ENCODE data around the gene PIEZO1. TPM values are rescaled to one million over a fixed set of nuclear protein-coding genes. Genes with fewer than 3 reads are reported as not detected.
"Not testable (repeated sequence)": the region's sequence is repeated elsewhere in the genome, so short reads cannot be mapped to it uniquely, and the experiment has no call there.

PIEZO1 gene
- total RNA-seq, 1 donor from 2014 or later = 240 TPM

DNA sequence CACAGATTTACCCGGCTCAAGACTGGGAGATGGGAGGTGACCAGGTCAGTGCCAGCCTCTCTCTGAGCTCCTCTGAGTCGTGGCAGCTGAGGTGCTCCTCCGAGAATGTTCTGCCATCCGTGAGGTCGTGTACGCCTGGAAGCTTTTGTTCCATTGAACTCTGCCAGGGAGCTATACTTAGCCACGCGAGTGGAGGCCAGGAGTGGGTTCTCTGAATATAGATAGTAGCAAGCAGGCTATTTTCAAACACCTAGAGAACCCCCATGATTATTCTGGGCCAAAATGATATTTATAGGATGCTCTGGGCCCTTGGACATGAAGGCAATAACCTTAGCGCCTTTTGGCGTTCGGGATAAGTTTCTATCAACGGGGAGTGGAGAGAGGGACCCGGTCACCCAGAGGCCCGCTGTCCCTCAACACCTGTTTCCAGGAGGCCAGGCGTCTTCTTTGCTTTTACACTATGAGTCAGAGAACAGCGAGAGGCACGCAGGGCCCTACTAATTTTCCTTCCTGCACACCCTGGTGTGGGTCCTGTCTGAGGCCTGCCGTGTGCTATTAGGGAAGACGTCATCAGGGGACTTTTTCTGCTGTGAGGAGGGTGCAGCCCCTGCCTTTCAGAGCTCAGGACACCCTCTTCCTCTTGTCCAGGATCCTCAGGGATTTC, 111.2 kb downstream of the PIEZO1 start:
- intact Hi-C loops (cut with micrococcal nuclease) = no loop called here
- no peaks in the 10 kb centered on the region for H3K27me3 Mint-ChIP-seq (ENCODE audit: low read depth)
- DNase-seq (ENCODE audit: low spot score) = no peak
- H3K9me3 Mint-ChIP-seq = no peaks in the 10 kb centered on the region
- no peaks in the 10 kb centered on the region for H3K4me1 Mint-ChIP-seq (ENCODE audit: low read depth)
- no peak overlapping the region for H3K27ac Mint-ChIP-seq
- H3K4me3 Mint-ChIP-seq (ENCODE audit: low read depth) = no peak overlapping the region
- H3K36me3 Mint-ChIP-seq (ENCODE audit: low read depth) = peaks cover under 1% of the 10 kb centered on the region

- Mint-ChIP-seq H3K4me1 (ENCODE audit: low read depth) (no peaks in the 10 kb centered on the region), H3K4me3 (ENCODE audit: low read depth) (no peak overlapping the region), H3K27ac (no peak overlapping the region), H3K27me3 (ENCODE audit: low read depth) (no peaks in the 10 kb centered on the region), H3K36me3 (ENCODE audit: low read depth) (peaks cover 7% of the 10 kb centered on the region), H3K9me3 (no peaks in the 10 kb centered on the region)
- DNase-seq (ENCODE audit: low spot score) = no peak
- intact Hi-C loops (cut with micrococcal nuclease) = no loop called here
Measured at GRCh38 chr16:88672776-88673175, 112.2 kb downstream of the PIEZO1 start.

- H3K9me3 Mint-ChIP-seq = no peaks in the 10 kb centered on the region
- no peaks in the 10 kb centered on the region for H3K27me3 Mint-ChIP-seq (ENCODE audit: low read depth)
- H3K27ac Mint-ChIP-seq = no peak overlapping the region
- no peak for DNase-seq (ENCODE audit: low spot score)
- H3K4me1 Mint-ChIP-seq (ENCODE audit: low read depth) = no peaks in the 10 kb centered on the region
- H3K4me3 Mint-ChIP-seq (ENCODE audit: low read depth) = no peak overlapping the region
- intact Hi-C loops (cut with micrococcal nuclease) = no loop called here
- H3K36me3 Mint-ChIP-seq (ENCODE audit: low read depth) = peaks cover 11% of the 10 kb centered on the region
Measured at GRCh38 chr16:88671806-88672205, 113.2 kb downstream of the PIEZO1 start.

GRCh38 chr16:88669980-88670379, 115.0 kb downstream of the PIEZO1 start:
- Mint-ChIP-seq H3K9me3 (no peaks in the 10 kb centered on the region), H3K4me3 (ENCODE audit: low read depth) (no peak overlapping the region), H3K27ac (no peak overlapping the region), H3K36me3 (ENCODE audit: low read depth) (peaks cover 13% of the 10 kb centered on the region), H3K27me3 (ENCODE audit: low read depth) (no peaks in the 10 kb centered on the region), H3K4me1 (ENCODE audit: low read depth) (peaks cover 2% of the 10 kb centered on the region)
- intact Hi-C loops (cut with micrococcal nuclease) = no loop called here
- no peak for DNase-seq (ENCODE audit: low spot score)

GRCh38 chr16:88669493-88669892, 115.5 kb downstream of the PIEZO1 start:
- H3K27ac Mint-ChIP-seq; intact Hi-C loops (cut with micrococcal nuclease); DNase-seq (ENCODE audit: low spot score); H3K9me3 Mint-ChIP-seq; H3K27me3 Mint-ChIP-seq (ENCODE audit: low read depth); H3K4me3 Mint-ChIP-seq (ENCODE audit: low read depth); H3K4me1 Mint-ChIP-seq (ENCODE audit: low read depth): not testable (repeated sequence)
- peaks cover 14% of the 10 kb centered on the region for H3K36me3 Mint-ChIP-seq (ENCODE audit: low read depth)

DNA sequence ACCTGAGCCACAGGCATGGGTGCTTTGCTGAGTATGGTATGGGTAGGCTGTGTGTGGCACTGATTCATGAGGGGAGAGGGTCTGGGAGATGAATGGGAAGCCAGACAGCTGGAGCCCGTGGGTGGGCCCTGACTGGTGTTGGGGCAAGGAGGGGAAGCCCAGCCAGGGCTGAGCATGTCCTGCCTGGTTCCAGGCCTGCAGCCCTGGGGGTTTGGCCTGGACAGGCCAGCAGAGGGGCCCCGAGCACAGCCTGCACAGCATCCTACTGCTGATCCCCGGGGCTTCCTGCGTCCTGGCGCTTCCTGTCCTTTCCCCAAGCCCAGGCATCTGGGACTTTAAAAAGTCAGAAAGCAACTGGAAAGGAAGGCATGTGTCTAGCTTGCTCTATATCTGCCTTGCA, 117.6 kb downstream of the PIEZO1 start:
- no peak overlapping the region for H3K27ac Mint-ChIP-seq
- no peaks in the 10 kb centered on the region for H3K27me3 Mint-ChIP-seq (ENCODE audit: low read depth)
- no peak overlapping the region for H3K4me3 Mint-ChIP-seq (ENCODE audit: low read depth)
- DNase-seq (ENCODE audit: low spot score) = no peak
- peaks cover 14% of the 10 kb centered on the region for H3K36me3 Mint-ChIP-seq (ENCODE audit: low read depth)
- peaks cover 5% of the 10 kb centered on the region for H3K4me1 Mint-ChIP-seq (ENCODE audit: low read depth)
- H3K9me3 Mint-ChIP-seq = no peaks in the 10 kb centered on the region
- intact Hi-C loops (cut with micrococcal nuclease) = no loop called here

GRCh38 chr16:88665570-88665969, 119.5 kb downstream of the PIEZO1 start:
- intact Hi-C loops (cut with micrococcal nuclease) = loop anchor here (2.0 kb wide), 1 partner anchor 15 kb away; no protein-coding TSS in a partner anchor
- Mint-ChIP-seq H3K27me3 (ENCODE audit: low read depth) (no peaks in the 10 kb centered on the region), H3K27ac (no peak overlapping the region), H3K4me1 (ENCODE audit: low read depth) (peaks cover 17% of the 10 kb centered on the region), H3K9me3 (no peaks in the 10 kb centered on the region), H3K4me3 (ENCODE audit: low read depth) (no peak overlapping the region), H3K36me3 (ENCODE audit: low read depth) (peaks cover 24% of the 10 kb centered on the region)
- DNase-seq (ENCODE audit: low spot score) = no peak

Other genes with a start within 250 kb of the PIEZO1 start
- 93.9 and 101 TPM in 2 replicates for gene ZC3H18, start 214.8 kb downstream of the PIEZO1 start, total RNA-seq
- gene IL17C, start 146.6 kb downstream of the PIEZO1 start, total RNA-seq = not detected in 2 replicates
- 233 and 242 TPM in 2 replicates for gene CYBA, start 134.2 kb downstream of the PIEZO1 start, total RNA-seq
- 132 and 137 TPM in 2 replicates for gene MVD, start 122.1 kb downstream of the PIEZO1 start, total RNA-seq
- 2.0 and 2.3 TPM in 2 replicates for gene SNAI3, start 98.7 kb downstream of the PIEZO1 start, total RNA-seq
- gene RNF166, start 78.8 kb downstream of the PIEZO1 start, total RNA-seq = 39.9 and 52.1 TPM in 2 replicates
- gene CTU2, start 78.7 kb downstream of the PIEZO1 start, total RNA-seq = 43.8 and 43.9 TPM in 2 replicates
- 79.9 and 90.9 TPM in 2 replicates for gene CDT1, start 18.6 kb upstream of the PIEZO1 start, total RNA-seq
- gene APRT, start 26.7 kb upstream of the PIEZO1 start, total RNA-seq = 294 and 300 TPM in 2 replicates
- 26.1 and 27.8 TPM in 2 replicates for gene GALNS, start 71.7 kb upstream of the PIEZO1 start, total RNA-seq
- gene TRAPPC2L, start 71.9 kb upstream of the PIEZO1 start, total RNA-seq = 56.5 and 57.5 TPM in 2 replicates
- gene PABPN1L, start 81.4 kb upstream of the PIEZO1 start, total RNA-seq = not detected in 2 replicates
- 0.23 and 0.30 TPM in 2 replicates for gene CBFA2T3, start 192.0 kb upstream of the PIEZO1 start, total RNA-seq